NCI-H187 treated with DMSO at 0.1 percent for 48 hours (cell line): ENCODE measurements around the gene PDIA2.
"Not testable (repeated sequence)": the region's sequence is repeated elsewhere in the genome, so short reads cannot be mapped to it uniquely, and the experiment has no call there.

Experiments
- DNase-seq: peaks from one replicate; lab custom pipeline; 2025; lab: John Stamatoyannopoulos, UW

The PDIA2 gene

GRCh38 chr16:264440-264951 lies 18.5 kb upstream of the PDIA2 start:
- no peak for DNase-seq

- no peak for DNase-seq
Observed at GRCh38 chr16:265002-265529, 17.9 kb upstream of the PDIA2 start.

- DNase-seq = no peak
Observed at GRCh38 chr16:265711-266110, 17.3 kb upstream of the PDIA2 start.

GRCh38 chr16:266258-267164 lies 16.5 kb upstream of the PDIA2 start:
- no peak for DNase-seq

- DNase-seq = not testable (repeated sequence)
Observed at GRCh38 chr16:267562-267961, 15.4 kb upstream of the PDIA2 start.

GRCh38 chr16:268141-269053 lies 14.6 kb upstream of the PDIA2 start:
- DNase-seq = no peak

- DNase-seq = no peak
Observed at GRCh38 chr16:269061-269796, 13.7 kb upstream of the PDIA2 start.

- DNase-seq = no peak
Observed at GRCh38 chr16:270381-271255, 12.3 kb upstream of the PDIA2 start.

GRCh38 chr16:272633-273546 lies 10.1 kb upstream of the PDIA2 start:
- no peak for DNase-seq

- no peak for DNase-seq
Observed at GRCh38 chr16:273547-274421, 9.2 kb upstream of the PDIA2 start.

- no peak for DNase-seq
Observed at GRCh38 chr16:275041-275641, 7.8 kb upstream of the PDIA2 start.

- no peak for DNase-seq
Observed at GRCh38 chr16:275786-276232, 7.2 kb upstream of the PDIA2 start, which contains the start of gene RGS11. TSS of gene RGS11 (minus strand) at chr16:275944. CDS start at chr16:275911, 33 bp downstream.

GRCh38 chr16:276426-277077 lies 6.4 kb upstream of the PDIA2 start:
- DNase-seq = no peak

GRCh38 chr16:278863-279366 lies 4.0 kb upstream of the PDIA2 start:
- DNase-seq = no peak

GRCh38 chr16:279531-279930 lies 3.4 kb upstream of the PDIA2 start:
- DNase-seq = no peak

- no peak for DNase-seq
Observed at GRCh38 chr16:280005-280460, 2.9 kb upstream of the PDIA2 start.

GRCh38 chr16:280552-280951 lies 2.4 kb upstream of the PDIA2 start, which contains the start of gene ARHGDIG:
TSS of gene ARHGDIG (plus strand) at chr16:280591. CDS start at chr16:280681, 90 bp downstream.
- DNase-seq = no peak
